ENCODE measurements around the gene QSER1. TPM values are rescaled to one million over a fixed set of nuclear protein-coding genes. Genes with fewer than 3 reads are reported as not detected.
"Not testable (repeated sequence)": the region's sequence is repeated elsewhere in the genome, so short reads cannot be mapped to it uniquely, and the experiment has no call there.

Gene QSER1
- total and polyA plus RNA-seq, 3 donors from 2014 or later: 18.1 to 42.7 (median 35.4) TPM

DNA sequence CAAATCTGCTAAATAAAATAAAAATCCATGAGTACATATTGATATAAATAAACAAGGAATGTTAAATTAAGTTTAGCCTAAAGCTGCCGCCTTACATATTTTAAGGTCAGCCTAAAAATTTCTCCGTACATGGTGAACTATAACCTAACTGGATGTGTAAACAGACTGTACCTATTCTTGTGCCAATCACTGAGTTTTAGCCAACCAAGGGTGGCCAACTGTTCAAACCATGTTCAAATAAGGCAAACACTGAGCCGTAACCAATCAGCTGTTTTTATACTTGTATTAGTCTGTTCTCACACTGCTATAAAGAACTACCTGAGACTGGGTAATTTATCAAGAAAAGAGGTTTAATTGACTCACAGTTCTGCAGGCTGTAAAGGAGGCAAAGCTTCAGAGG, 8.6 kb upstream of the QSER1 start:
- DNase-seq: no peak
- Histone ChIP-seq H3K27me3 (no peaks in the 10 kb centered on the region), H3K4me3 (no peak overlapping the region), H3K4me1 (no peaks in the 10 kb centered on the region), H3K27ac (no peak overlapping the region), H3K9me3 (no peaks in the 10 kb centered on the region), H3K36me3 (ENCODE audit: low read depth, missing control alignments) (no peaks in the 10 kb centered on the region)
- WGBS, 2 donors: 93 to 95% methylated on average over 3 of the region's 3 CpGs
- no peak for TF ChIP-seq POLR2A (IDR thresholded peaks at IDR 0.05)
- TF ChIP-seq, protein P1, sequence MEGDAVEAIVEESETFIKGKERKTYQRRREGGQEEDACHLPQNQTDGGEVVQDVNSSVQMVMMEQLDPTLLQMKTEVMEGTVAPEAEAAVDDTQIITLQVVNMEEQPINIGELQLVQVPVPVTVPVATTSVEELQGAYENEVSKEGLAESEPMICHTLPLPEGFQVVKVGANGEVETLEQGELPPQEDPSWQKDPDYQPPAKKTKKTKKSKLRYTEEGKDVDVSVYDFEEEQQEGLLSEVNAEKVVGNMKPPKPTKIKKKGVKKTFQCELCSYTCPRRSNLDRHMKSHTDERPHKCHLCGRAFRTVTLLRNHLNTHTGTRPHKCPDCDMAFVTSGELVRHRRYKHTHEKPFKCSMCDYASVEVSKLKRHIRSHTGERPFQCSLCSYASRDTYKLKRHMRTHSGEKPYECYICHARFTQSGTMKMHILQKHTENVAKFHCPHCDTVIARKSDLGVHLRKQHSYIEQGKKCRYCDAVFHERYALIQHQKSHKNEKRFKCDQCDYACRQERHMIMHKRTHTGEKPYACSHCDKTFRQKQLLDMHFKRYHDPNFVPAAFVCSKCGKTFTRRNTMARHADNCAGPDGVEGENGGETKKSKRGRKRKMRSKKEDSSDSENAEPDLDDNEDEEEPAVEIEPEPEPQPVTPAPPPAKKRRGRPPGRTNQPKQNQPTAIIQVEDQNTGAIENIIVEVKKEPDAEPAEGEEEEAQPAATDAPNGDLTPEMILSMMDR (IDR thresholded peaks at IDR 0.05): no peak
- intact Hi-C loops (cut with DNase I; ENCODE audit: low total_unique reads): no loop called here

DNA sequence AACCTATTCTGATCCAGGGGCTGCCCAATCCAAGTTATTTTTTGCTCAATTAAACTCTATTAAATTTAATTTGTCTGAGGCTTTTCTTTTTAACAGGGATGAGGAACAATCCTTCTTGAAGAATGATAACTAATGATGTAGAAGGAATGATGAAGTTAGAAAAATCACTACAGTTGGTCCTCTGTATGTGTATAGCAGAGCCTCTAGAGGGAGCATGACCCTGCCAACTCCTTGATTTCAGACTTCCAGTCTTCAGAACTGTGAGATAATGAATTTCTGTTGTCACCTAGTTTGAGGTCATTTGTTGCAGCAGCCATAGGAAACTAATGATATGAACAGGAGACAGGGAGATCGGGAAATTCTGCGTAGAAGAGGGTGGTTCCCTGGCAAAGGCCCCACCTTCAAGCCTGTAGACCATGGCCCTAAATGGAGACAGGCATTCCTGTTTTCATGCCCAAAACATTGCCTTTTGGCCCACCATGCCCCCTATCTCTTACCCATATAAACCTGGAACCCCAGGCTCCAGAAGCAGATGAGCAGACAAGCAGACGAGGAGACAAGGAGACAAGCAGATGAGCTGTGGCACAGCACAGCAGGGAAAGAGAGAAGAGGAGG, 7.7 kb upstream of the QSER1 start:
- Histone ChIP-seq H3K4me1 (no peaks in the 10 kb centered on the region), H3K4me3 (no peak overlapping the region), H3K36me3 (ENCODE audit: low read depth, missing control alignments) (no peaks in the 10 kb centered on the region), H3K9me3 (no peaks in the 10 kb centered on the region), H3K27ac (no peak overlapping the region), H3K27me3 (no peaks in the 10 kb centered on the region)
- no peak for DNase-seq
- intact Hi-C loops (cut with DNase I; ENCODE audit: low total_unique reads): no loop called here
- TF ChIP-seq, protein P1 (IDR thresholded peaks at IDR 0.05): peak in 1 of 3 experiments; percentile 11
- no peak for TF ChIP-seq POLR2A (IDR thresholded peaks at IDR 0.05)
- 68 to 80% methylated on average over 3 of the region's 3 CpGs for WGBS, 2 donors

DNA sequence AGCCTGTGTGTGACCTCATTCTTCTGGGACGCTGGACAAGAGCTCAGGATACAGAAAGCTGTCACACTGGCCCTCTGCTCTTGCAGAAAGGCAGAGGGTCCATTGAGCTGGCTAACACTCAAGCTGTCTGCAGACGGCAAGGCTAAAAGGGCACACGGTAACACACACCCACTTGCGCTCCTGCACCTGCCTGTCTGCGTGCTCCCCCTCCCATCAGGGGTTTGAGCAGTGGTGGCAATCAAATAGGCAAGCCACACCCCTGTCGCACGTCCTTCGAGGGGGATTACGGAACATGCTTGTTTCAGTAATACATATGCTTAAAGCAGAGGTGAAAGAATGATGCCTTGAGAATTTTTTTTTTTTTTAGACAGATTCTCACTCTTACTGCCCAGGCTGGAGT, 7.1 kb upstream of the QSER1 start:
- no peak for TF ChIP-seq POLR2A (IDR thresholded peaks at IDR 0.05)
- TF ChIP-seq, protein P1 (IDR thresholded peaks at IDR 0.05): no peak
- no peaks in the 10 kb centered on the region for H3K9me3 ChIP-seq
- WGBS, 2 donors: 93 to 96% methylated on average over 9 of the region's 9 CpGs
- H3K27me3 ChIP-seq: no peaks in the 10 kb centered on the region
- H3K36me3 ChIP-seq (ENCODE audit: low read depth, missing control alignments): no peaks in the 10 kb centered on the region
- H3K4me3 ChIP-seq: no peak overlapping the region
- intact Hi-C loops (cut with DNase I; ENCODE audit: low total_unique reads): no loop called here
- H3K27ac ChIP-seq: no peak overlapping the region
- H3K4me1 ChIP-seq: no peaks in the 10 kb centered on the region
- DNase-seq: no peak

DNA sequence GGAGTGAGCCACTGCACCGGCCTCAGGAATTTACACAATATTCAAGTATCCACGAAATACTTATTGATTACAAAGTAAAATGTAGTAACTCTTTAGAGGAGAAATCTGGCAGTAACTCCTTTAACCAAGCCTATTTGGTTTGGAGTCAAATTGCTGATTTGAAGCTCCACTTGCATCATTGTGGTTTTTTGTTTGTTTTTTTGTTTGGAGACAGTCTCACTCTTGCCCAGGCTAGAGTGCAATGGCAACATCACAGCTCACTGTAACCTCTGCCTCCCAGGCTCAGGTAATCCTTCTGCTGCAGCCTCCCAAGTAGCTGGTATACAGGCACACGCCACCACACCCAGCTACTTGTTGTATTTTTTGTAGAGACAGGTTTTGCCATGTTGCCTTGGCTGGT, 6.4 kb upstream of the QSER1 start:
- no peaks in the 10 kb centered on the region for H3K9me3 ChIP-seq
- intact Hi-C loops (cut with DNase I; ENCODE audit: low total_unique reads): no loop called here
- 76 to 83% methylated on average over 3 of the region's 3 CpGs for WGBS, 2 donors
- H3K36me3 ChIP-seq (ENCODE audit: low read depth, missing control alignments): no peaks in the 10 kb centered on the region
- no peak overlapping the region for H3K4me3 ChIP-seq
- no peak for DNase-seq
- H3K27me3 ChIP-seq: no peaks in the 10 kb centered on the region
- H3K27ac ChIP-seq: no peak overlapping the region
- H3K4me1 ChIP-seq: no peaks in the 10 kb centered on the region
- TF ChIP-seq, protein P1 (IDR thresholded peaks at IDR 0.05): no peak
- no peak for TF ChIP-seq POLR2A (IDR thresholded peaks at IDR 0.05)

DNA sequence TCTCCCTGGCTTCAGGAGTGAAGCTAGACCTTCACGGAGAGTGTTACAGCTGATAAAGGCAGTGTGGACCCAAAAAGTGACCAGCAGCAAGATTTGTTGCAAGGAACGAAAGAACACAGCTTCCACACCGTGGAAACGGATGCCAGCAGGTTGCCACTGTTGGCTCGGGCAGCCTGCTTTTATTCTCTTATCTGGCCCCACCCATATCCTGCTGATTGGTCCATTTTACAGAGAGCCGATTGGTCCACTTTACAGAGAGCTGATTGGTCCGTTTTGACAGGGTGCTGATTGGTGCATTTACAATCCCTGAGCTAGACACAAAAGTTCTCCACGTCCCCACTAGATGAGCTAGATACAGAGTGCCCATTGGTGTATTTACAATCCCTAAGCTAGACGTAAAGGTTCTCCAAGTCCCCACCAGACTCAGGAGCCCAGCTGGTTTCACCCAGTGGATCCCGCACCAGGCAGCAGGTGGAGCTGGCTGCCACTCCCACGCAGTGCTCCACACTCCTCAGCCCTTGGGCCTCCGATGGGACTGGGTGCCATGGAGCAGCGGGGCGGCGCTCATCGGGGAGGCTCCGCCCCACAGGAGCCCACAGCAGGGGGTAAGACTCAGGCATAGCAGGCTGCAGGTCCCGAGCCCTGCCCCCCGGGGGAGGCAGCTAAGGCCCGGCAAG, 4.8 kb upstream of the QSER1 start:
- peak; percentile 14 for TF ChIP-seq POLR2A (IDR thresholded peaks at IDR 0.05)
- peak overlapping the region; percentile 29 to 35 for H3K4me3 ChIP-seq
- H3K36me3 ChIP-seq (ENCODE audit: low read depth, missing control alignments); H3K27me3 ChIP-seq; H3K4me1 ChIP-seq; intact Hi-C loops (cut with DNase I; ENCODE audit: low total_unique reads); H3K9me3 ChIP-seq; H3K27ac ChIP-seq: not testable (repeated sequence)
- WGBS, 2 donors: 60 to 89% methylated on average over 8 to 20 of the region's 20 CpGs
- peak; percentile 62 for DNase-seq

DNA sequence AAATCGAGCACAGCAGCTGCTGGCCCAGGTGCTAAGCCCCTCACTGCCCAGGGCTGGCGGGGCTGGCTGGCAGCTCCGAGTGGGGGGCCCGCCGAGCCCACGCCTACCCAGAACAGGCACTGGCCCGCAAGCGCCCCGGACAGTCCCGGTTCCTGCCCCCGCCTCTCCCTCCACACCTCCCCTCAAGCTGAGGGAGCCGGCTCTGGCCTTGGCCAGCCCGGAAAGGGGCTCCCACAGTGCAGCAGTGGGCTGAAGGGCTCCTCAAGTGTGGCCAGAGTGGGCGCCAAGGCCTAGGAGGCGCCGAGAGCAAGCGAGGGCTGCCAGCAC, 4.3 kb upstream of the QSER1 start:
- intact Hi-C loops (cut with DNase I; ENCODE audit: low total_unique reads); H3K27me3 ChIP-seq; DNase-seq; H3K36me3 ChIP-seq (ENCODE audit: low read depth, missing control alignments); H3K27ac ChIP-seq; H3K9me3 ChIP-seq; H3K4me1 ChIP-seq: not testable (repeated sequence)
- WGBS, 2 donors: 67 to 68% methylated on average over 13 to 17 of the region's 17 CpGs
- peak overlapping the region; percentile 29 to 35 for H3K4me3 ChIP-seq

Measured in testis (tissue), 3 donors.